Transverse colon (tissue), 4 donors: ENCODE results near the gene TMEM101. TPM values are rescaled to one million over a fixed set of nuclear protein-coding genes. Genes with fewer than 3 reads are reported as not detected.

ENCODE experiments used
- DNase-seq: peaks from one replicate; pipeline ENCODE4 v3.0.0-alpha.2; 2019
- H3K27ac ChIP-seq, 4 donors: fragments of 200-600 bp; sonication (generic); 2 replicates each; pipeline ENCODE4 v1.5.1; 2016 to 2018; ENCODE audit warnings: inconsistent platforms in 4 of 4
- H3K27me3 ChIP-seq: fragments of 200-600 bp; sonication (generic); 2 replicates; pipeline ENCODE4 v1.5.1; 2017; ENCODE audit warnings: inconsistent platforms
- H3K36me3 ChIP-seq, 4 donors: fragments of 200-600 bp; sonication (generic); 2 replicates each; pipeline ENCODE4 v1.5.1; 2017 to 2019; ENCODE audit warnings: inconsistent platforms in 4 of 4
- H3K4me1 ChIP-seq, 4 donors: fragments of 200-600 bp; sonication (generic); 2 replicates each; pipeline ENCODE4 v1.5.1; 2017 to 2020; ENCODE audit warnings: inconsistent platforms in 4 of 4
- H3K4me3 ChIP-seq, 4 donors: fragments of 200-600 bp; sonication (generic); 1 replicate in 1 of 4; 2 replicates in 3 of 4; pipeline versions ENCODE4 v1.5.1 to v1.6.1; 2017 to 2019; ENCODE audit warnings: inconsistent platforms in 4 of 4
- H3K9me3 ChIP-seq, 2 donors: fragments of 200-600 bp; sonication (generic); 2 replicates each; pipeline ENCODE4 v1.5.1; 2017 to 2019; ENCODE audit warnings: inconsistent platforms in 2 of 2
- EP300 ChIP-seq: sonication (generic); formaldehyde crosslinking; IDR thresholded peaks from one replicate; pipeline ENCODE4 v1.6.1; 2017; ENCODE audit warnings: antibody characterized with exemption, low read depth
- POLR2A ChIP-seq: fragments of 450-650 bp; IDR thresholded peaks from one replicate; pipeline ENCODE4 v1.6.1; 2016; ENCODE audit warnings: antibody characterized with exemption, mild to moderate bottlenecking, moderate library complexity
- POLR2AphosphoS5 ChIP-seq, 3 donors: sonication (generic); formaldehyde crosslinking; IDR thresholded peaks; one replicate each; pipeline ENCODE4 v1.6.1; 2016; ENCODE audit warnings: antibody characterized with exemption in 3 of 3
- WGBS, 2 donors: methylation state at CpG; one replicate each; pipeline ENCODE4 v1.1.5; 2018; ENCODE audit warnings: low coverage in 1 of 2; 5-methylcytosine and 5-hydroxymethylcytosine counted together
- in situ Hi-C, 4 donors: fragments of 200-750 bp; cut with MboI; loops; one replicate each; pipeline versions ENCODE4 v1.15.0 to v1.15.1; 2017; ENCODE audit warnings: low sequenced_read_pairs in 3 of 4, low pct_ligation_motif_present in 1 of 4, low pct_unique_long_range_greater_than_20kb in 1 of 4
- intact Hi-C: fragments of 100-400 bp; cut with DNase I; formaldehyde crosslinking; loops from one replicate; pipeline ENCODE4 v1.15.1; 2023; ENCODE audit warnings: low total_unique reads
- total RNA-seq, 4 donors: library from RNA; depleted of rRNA; stranded (reverse); fragments of >200 nt; gene quantifications; one replicate each; pipeline ENCODE4 v1.1.0, GENCODE V29; 2016
- TF ChIP-seq, protein P1 (sequence below), 5 experiments: fragments of 200-600 bp in 3 of 5; fragments of 450-650 bp in 2 of 5; sonication (generic) in 3 of 5; IDR thresholded peaks; 1 replicate in 2 of 5; 2 replicates in 3 of 5; pipeline ENCODE4 v1.5.1; 2016 to 2017; ENCODE audit warnings: antibody characterized with exemption in 5 of 5, inconsistent platforms in 3 of 5, mild to moderate bottlenecking in 2 of 5, moderate library complexity in 1 of 5

The TMEM101 gene
- total RNA-seq, 4 donors from 2014 or later, result 25.2 to 34.0 (median 27.7) TPM

DNA sequence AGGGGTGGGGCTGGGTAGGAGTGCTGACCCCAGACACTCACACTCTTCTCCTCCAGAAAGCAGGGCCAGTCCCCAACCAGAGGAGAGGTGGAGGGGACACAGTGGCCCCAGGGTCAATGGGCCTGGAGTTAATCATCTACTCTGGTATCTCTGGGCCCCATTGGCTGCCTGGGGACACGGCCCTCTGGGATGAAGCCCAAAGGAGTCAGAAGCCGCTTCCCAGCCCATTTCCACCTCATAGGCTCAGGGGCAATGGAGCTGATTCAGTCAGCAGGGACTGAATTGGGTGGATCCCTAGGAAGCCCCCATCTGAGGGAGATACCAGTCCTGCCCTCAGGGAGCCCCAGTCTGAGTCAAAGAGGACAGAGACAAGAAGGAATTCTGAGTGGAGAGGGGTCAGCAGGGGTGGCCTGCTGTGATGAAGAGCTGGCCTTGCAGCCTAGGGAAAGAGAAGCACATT lies 13.3 kb downstream of the TMEM101 start:
- no peaks in the 10 kb centered on the region for H3K9me3 ChIP-seq
- TF ChIP-seq POLR2AphosphoS5 (IDR thresholded peaks at IDR 0.05) (no peak), EP300 (no peak), POLR2A (no peak)
- TF ChIP-seq, protein P1, sequence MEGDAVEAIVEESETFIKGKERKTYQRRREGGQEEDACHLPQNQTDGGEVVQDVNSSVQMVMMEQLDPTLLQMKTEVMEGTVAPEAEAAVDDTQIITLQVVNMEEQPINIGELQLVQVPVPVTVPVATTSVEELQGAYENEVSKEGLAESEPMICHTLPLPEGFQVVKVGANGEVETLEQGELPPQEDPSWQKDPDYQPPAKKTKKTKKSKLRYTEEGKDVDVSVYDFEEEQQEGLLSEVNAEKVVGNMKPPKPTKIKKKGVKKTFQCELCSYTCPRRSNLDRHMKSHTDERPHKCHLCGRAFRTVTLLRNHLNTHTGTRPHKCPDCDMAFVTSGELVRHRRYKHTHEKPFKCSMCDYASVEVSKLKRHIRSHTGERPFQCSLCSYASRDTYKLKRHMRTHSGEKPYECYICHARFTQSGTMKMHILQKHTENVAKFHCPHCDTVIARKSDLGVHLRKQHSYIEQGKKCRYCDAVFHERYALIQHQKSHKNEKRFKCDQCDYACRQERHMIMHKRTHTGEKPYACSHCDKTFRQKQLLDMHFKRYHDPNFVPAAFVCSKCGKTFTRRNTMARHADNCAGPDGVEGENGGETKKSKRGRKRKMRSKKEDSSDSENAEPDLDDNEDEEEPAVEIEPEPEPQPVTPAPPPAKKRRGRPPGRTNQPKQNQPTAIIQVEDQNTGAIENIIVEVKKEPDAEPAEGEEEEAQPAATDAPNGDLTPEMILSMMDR (IDR thresholded peaks at IDR 0.05), result no peak
- peaks cover 33% of the 10 kb centered on the region for H3K27me3 ChIP-seq
- H3K36me3 ChIP-seq, result no peaks in the 10 kb centered on the region
- H3K27ac ChIP-seq, result no peak overlapping the region
- H3K4me3 ChIP-seq, result no peak overlapping the region
- peaks cover 8 to 23% (median 22%) of the 10 kb centered on the region in 4 donors for H3K4me1 ChIP-seq
- in situ Hi-C loops (no loop called here), intact Hi-C loops (no loop called here)
- no peak for DNase-seq
- 81% methylated on average over 2 of the region's 2 CpGs; no CpG with 5 or more reads in 1 of the 2 donors for WGBS, 2 donors

DNA sequence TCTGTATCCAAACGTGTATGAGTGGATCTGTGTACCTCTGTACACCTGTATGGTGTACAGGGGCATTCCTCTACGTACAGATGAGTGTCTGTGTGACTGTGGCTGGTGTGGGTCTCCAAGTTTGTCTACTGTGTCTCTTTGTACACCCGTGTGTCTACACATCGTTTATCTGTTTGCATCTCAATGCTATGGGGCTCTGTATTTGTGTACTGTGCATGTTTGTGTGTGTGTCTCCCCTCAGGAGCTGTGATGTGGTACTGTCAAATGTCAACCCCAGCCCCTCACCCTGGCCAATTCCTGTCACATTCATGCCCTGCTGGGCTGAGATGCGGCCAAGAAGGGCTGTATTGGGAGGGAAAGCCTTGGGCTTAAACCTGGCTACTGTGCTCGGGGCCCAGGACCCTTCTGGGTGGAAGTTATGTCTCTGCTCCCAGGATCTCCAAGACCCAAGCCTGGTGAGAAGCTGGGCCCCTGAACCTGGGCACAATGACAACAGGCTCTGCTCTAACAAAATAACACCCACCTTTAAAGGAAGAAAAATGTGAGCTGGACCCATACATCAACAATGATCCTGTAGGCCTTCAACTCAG lies 13.8 kb downstream of the TMEM101 start:
- TF ChIP-seq EP300 (no peak), POLR2AphosphoS5 (IDR thresholded peaks at IDR 0.05) (no peak), POLR2A (no peak)
- TF ChIP-seq, protein P1 (IDR thresholded peaks at IDR 0.05), result no peak
- 75 to 90% methylated on average over 2 to 6 of the region's 6 CpGs for WGBS, 2 donors
- intact Hi-C loops, result no loop called here
- no peaks in the 10 kb centered on the region for H3K9me3 ChIP-seq
- no peaks in the 10 kb centered on the region for H3K36me3 ChIP-seq
- in situ Hi-C loops, result no loop called here
- peaks cover 6 to 18% (median 18%) of the 10 kb centered on the region in 4 donors for H3K4me1 ChIP-seq
- H3K27me3 ChIP-seq, result peaks cover 38% of the 10 kb centered on the region
- no peak for DNase-seq
- no peak overlapping the region for H3K27ac ChIP-seq
- no peak overlapping the region for H3K4me3 ChIP-seq

DNA sequence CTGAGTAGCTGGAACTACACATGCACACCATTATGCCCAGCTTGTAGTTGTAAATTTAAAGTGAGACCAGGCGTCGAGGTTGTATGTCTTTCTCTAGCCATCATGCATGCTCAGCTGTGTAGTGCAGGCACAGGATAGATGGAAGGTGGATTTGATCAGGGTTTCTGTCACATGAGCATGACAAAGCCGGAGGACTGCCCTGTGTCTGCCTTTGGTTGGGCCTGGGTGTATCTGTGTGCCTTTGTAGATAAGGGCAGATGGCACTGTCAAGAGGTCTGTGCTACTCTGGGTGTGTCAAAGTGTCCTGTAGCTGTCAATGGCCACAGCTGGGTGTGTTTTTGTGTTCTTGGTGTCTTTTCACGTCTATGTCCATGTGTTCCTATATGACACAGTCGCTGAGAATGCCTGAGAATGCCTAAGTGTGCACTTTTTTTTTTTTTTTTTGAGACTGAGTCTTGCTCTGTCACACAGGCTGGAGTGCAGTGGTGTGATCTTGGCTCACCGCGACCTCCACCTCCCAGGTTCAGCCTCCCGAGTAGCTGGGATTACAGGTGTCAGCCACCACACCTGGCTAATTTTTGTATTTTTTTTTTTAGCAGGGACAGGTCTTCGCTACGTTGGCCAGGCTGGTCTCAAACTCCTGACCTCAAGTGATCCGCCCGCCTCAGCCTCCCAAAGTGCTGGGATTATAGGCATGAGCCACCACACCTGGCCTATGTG lies 14.5 kb downstream of the TMEM101 start:
- Histone ChIP-seq H3K27me3 (peaks cover 37% of the 10 kb centered on the region), H3K4me1 (peaks cover 0 to 11% (median 11%) of the 10 kb centered on the region in 4 donors), H3K4me3 (no peak overlapping the region), H3K27ac (no peak overlapping the region), H3K36me3 (no peaks in the 10 kb centered on the region), H3K9me3 (no peaks in the 10 kb centered on the region)
- in situ Hi-C loops (no loop called here), intact Hi-C loops (no loop called here)
- no peak for DNase-seq
- 83% methylated on average over 12 of the region's 12 CpGs; no CpG with 5 or more reads in 1 of the 2 donors for WGBS, 2 donors
- no peak for TF ChIP-seq POLR2AphosphoS5 (IDR thresholded peaks at IDR 0.05)
- TF ChIP-seq, protein P1 (IDR thresholded peaks at IDR 0.05), result no peak
- TF ChIP-seq POLR2A, result no peak
- TF ChIP-seq EP300, result no peak

DNA sequence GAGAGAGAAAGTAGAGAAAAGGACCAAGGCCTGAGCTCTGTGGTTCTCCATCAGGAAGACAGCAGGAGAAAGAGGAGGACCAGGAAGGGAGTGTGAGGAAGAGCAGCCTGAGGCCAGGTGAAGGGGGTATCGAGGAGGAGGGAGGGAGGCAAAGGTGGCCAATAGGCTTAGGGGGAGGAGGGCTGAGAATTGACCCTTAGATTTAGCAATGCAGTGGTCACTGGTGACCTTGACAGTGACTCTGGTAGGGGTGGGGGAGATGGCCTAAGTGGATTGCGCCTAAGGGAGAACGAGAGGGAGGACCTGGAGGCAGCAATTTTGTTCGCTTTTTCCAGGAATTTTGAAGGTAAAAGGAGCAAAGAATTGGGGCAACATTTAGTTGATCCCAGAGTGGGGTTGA lies 15.7 kb downstream of the TMEM101 start:
- H3K36me3 ChIP-seq, result no peaks in the 10 kb centered on the region
- H3K9me3 ChIP-seq, result no peaks in the 10 kb centered on the region
- no peak overlapping the region for H3K4me3 ChIP-seq
- no peak overlapping the region for H3K27ac ChIP-seq
- WGBS, 2 donors, result 80% methylated on average over 4 of the region's 4 CpGs; no CpG with 5 or more reads in 1 of the 2 donors
- in situ Hi-C loops (loop anchor here in 3 of 4 donors (10.0 to 25.0 kb wide), 2 partner anchors 54 to 112 kb away; partner anchors contain the start of gene PPY (in 3 of the 3)), intact Hi-C loops (no loop called here)
- no peak for TF ChIP-seq POLR2A
- no peak for TF ChIP-seq EP300
- TF ChIP-seq POLR2AphosphoS5 (IDR thresholded peaks at IDR 0.05), result no peak
- TF ChIP-seq, protein P1 (IDR thresholded peaks at IDR 0.05), result no peak
- H3K27me3 ChIP-seq, result peaks cover 37% of the 10 kb centered on the region
- peaks cover 4 to 8% (median 7%) of the 10 kb centered on the region in 4 donors for H3K4me1 ChIP-seq
- no peak for DNase-seq
